Activated naive CD4-positive, alpha-beta T cell treated with anti-CD3 and anti-CD28 coated beads for 36 hours (primary cell): ENCODE results near the gene DPP9. TPM values are rescaled to one million over a fixed set of nuclear protein-coding genes. Genes with fewer than 3 reads are reported as not detected.
"Not testable (repeated sequence)": the region's sequence is repeated elsewhere in the genome, so short reads cannot be mapped to it uniquely, and the experiment has no call there.

Experiments
- CTCF ChIA-PET: fragments of 350-600 bp; sonication (Branson Sonifier 250); formaldehyde crosslinking; loops from one replicate; lab custom pipeline; 2021; ENCODE audit warnings: antibody characterized with exemption; lab: Charles Lee
- DNase-seq: peaks from one replicate; pipeline ENCODE4 v3.0.0-alpha.2; 2020
- H3K27ac Mint-ChIP-seq: one replicate; pipeline ENCODE4 v1.8.0; 2021; ENCODE audit warnings: mild to moderate bottlenecking, mixed read lengths
- H3K27me3 Mint-ChIP-seq: one replicate; pipeline ENCODE4 v1.8.0; 2021; ENCODE audit warnings: low read depth, mixed read lengths
- H3K36me3 Mint-ChIP-seq: one replicate; pipeline ENCODE4 v1.8.0; 2021; ENCODE audit warnings: low read depth, mixed read lengths
- H3K4me1 Mint-ChIP-seq: one replicate; pipeline ENCODE4 v1.8.0; 2021; ENCODE audit warnings: low read depth, mixed read lengths
- H3K4me3 Mint-ChIP-seq: one replicate; pipeline ENCODE4 v1.8.0; 2021; ENCODE audit warnings: mild to moderate bottlenecking, moderate library complexity, mixed read lengths
- H3K9me3 Mint-ChIP-seq: one replicate; pipeline ENCODE4 v1.8.0; 2021; ENCODE audit warnings: mixed read lengths
- intact Hi-C: fragments of 100-400 bp; cut with micrococcal nuclease; formaldehyde crosslinking; loops from one replicate; pipeline ENCODE4 v1.15.1; 2023
- total RNA-seq, 2 experiments: library from RNA; stranded (reverse); gene quantifications; one replicate each; pipeline ENCODE4 v1.2.3, GENCODE V29; 2021

Gene DPP9
- total RNA-seq, 2 experiments from 2014 or later: 40.8 to 41.9 TPM

DNA sequence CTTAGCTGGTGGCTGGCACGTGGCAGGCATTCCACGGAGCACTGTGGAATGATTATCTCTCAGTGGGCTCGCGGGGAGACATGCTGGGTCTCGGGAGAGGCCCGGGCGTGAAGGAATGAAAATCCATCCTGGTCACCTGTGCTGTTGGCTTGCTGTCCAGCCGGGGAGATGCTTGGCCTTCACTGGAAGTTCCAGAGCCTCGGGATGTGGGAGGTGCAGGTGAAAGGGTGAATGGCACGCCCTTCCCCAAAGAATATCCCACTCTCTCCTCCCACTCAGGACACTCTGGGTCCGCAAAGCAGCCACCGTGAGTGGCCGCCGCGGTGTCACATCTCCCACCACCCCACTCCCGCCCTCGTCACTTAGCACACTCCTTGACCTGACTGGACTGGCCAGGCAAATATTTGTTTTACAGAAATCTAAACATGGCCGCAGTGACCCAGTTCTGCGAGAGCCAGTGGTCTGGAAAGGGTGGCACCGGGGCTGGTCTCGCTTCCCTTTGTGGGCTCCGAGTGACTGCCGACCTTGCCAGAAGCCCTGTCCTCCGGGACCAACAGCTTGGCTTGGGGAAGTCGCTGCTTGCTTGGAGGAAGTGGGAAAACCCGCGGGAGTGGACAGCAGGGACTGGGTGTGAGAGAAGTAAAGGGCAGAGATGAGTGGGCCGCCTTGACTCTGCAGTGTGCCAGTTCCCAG, 8.0 kb downstream of the DPP9 start:
- DNase-seq: no peak
- CTCF ChIA-PET: no interaction called here
- Mint-ChIP-seq H3K36me3 (peaks cover 26% of the 10 kb centered on the region), H3K4me1 (no peaks in the 10 kb centered on the region), H3K4me3 (no peak overlapping the region), H3K27me3 (no peaks in the 10 kb centered on the region), H3K9me3 (no peaks in the 10 kb centered on the region), H3K27ac (no peak overlapping the region)
- intact Hi-C loops: no loop called here

DNA sequence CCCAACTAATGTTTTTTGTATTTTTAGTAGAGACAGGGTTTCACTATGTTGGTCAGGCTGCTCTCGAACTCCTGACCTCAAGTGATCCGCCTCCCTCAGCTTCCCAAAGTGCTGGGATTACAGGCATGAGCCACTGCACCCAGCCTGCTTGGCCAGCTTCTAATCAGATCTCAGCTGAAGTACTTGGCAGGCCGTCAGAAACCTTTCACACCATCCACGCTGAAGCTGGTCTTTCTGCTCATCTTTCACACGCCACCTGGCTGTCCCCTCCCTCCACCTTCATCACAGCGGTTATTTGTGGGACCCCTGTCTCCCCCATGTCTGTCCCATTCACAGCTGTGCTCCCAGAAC, 8.5 kb downstream of the DPP9 start:
- H3K27ac Mint-ChIP-seq, intact Hi-C loops, H3K27me3 Mint-ChIP-seq, H3K4me1 Mint-ChIP-seq, H3K4me3 Mint-ChIP-seq, H3K9me3 Mint-ChIP-seq, CTCF ChIA-PET, DNase-seq: not testable (repeated sequence)
- H3K36me3 Mint-ChIP-seq: peaks cover 23% of the 10 kb centered on the region

GRCh38 chr19:4714016-4714415, 9.6 kb downstream of the DPP9 start:
- Mint-ChIP-seq H3K9me3 (no peaks in the 10 kb centered on the region), H3K27ac (no peak overlapping the region), H3K36me3 (peaks cover 27% of the 10 kb centered on the region), H3K4me1 (peaks cover 4% of the 10 kb centered on the region), H3K27me3 (no peaks in the 10 kb centered on the region), H3K4me3 (no peak overlapping the region)
- CTCF ChIA-PET: interaction anchor here (0.7 kb wide), 1 partner anchor 147 kb away, joined by 3 read pairs; no protein-coding TSS in a partner anchor
- intact Hi-C loops: no loop called here
- DNase-seq: no peak

GRCh38 chr19:4713384-4713951, 10.2 kb downstream of the DPP9 start:
- Mint-ChIP-seq H3K27ac (no peak overlapping the region), H3K9me3 (no peaks in the 10 kb centered on the region), H3K4me1 (peaks cover 4% of the 10 kb centered on the region), H3K4me3 (no peak overlapping the region), H3K27me3 (no peaks in the 10 kb centered on the region), H3K36me3 (peaks cover 26% of the 10 kb centered on the region)
- intact Hi-C loops: no loop called here
- CTCF ChIA-PET: no interaction called here
- DNase-seq: no peak

DNA sequence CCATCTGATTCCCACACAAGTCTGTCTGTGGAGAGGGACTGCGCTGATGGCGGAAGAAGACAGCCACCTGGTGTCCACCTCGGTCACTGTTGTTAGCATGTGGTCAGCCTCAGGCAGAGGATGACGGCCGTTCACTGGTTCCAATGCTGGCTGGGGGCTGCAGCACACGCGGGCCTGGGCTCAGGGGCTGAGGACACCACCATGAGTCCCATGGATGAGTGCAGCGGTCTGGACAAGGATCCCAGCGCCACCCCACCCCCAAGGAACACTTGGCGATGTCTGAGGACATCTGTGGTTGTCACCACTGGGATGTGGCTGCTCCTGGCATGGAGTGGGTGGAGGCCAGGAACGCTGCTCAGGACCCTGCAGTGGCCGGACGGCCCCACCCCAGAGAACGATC, 10.9 kb downstream of the DPP9 start:
- CTCF ChIA-PET: no interaction called here
- H3K4me1 Mint-ChIP-seq: peaks cover 4% of the 10 kb centered on the region
- no peaks in the 10 kb centered on the region for H3K27me3 Mint-ChIP-seq
- intact Hi-C loops: no loop called here
- H3K9me3 Mint-ChIP-seq: no peaks in the 10 kb centered on the region
- H3K27ac Mint-ChIP-seq: no peak overlapping the region
- H3K4me3 Mint-ChIP-seq: no peak overlapping the region
- no peak for DNase-seq
- peaks cover 25% of the 10 kb centered on the region for H3K36me3 Mint-ChIP-seq

DNA sequence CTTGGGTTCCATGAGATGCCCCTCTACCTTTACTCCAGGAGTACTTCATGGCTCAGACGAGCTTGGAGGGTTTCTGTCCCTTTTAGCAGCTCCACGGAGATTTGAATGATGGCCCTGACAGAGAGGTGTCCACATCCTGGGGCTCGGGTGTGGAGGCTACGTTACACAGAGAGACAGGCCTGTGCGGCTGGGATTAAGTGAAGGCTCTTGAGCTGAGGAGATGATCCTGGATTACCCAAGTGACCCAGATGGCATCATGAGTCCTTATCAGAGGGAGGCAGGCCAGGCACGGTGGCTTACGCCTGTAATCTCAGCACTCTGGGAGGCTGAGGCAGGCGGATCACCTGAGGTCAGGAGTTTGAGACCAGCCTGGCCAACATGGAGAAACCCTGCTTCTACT, 12.4 kb downstream of the DPP9 start:
- Mint-ChIP-seq H3K4me3 (no peak overlapping the region), H3K27me3 (no peaks in the 10 kb centered on the region), H3K36me3 (peaks cover 20% of the 10 kb centered on the region), H3K27ac (no peak overlapping the region), H3K4me1 (peaks cover 4% of the 10 kb centered on the region), H3K9me3 (no peaks in the 10 kb centered on the region)
- no peak for DNase-seq
- CTCF ChIA-PET: no interaction called here
- intact Hi-C loops: no loop called here

GRCh38 chr19:4710281-4710600, 13.4 kb downstream of the DPP9 start:
- Mint-ChIP-seq H3K27ac (no peak overlapping the region), H3K9me3 (no peaks in the 10 kb centered on the region), H3K4me1 (peaks cover 4% of the 10 kb centered on the region), H3K36me3 (peaks cover 17% of the 10 kb centered on the region), H3K27me3 (no peaks in the 10 kb centered on the region), H3K4me3 (no peak overlapping the region)
- DNase-seq: no peak
- CTCF ChIA-PET: no interaction called here
- intact Hi-C loops: no loop called here

- Mint-ChIP-seq H3K4me1 (peaks cover 4% of the 10 kb centered on the region), H3K27ac (peak overlapping the region; percentile 36), H3K36me3 (peaks cover 16% of the 10 kb centered on the region), H3K4me3 (no peak overlapping the region), H3K27me3 (no peaks in the 10 kb centered on the region), H3K9me3 (no peaks in the 10 kb centered on the region)
- CTCF ChIA-PET: interaction anchor here (1.0 kb wide), 1 partner anchor 75 kb away, joined by 3 read pairs; no protein-coding TSS in a partner anchor
- intact Hi-C loops: no loop called here
- DNase-seq: no peak
Observed at GRCh38 chr19:4709440-4710280, 14.0 kb downstream of the DPP9 start.

DNA sequence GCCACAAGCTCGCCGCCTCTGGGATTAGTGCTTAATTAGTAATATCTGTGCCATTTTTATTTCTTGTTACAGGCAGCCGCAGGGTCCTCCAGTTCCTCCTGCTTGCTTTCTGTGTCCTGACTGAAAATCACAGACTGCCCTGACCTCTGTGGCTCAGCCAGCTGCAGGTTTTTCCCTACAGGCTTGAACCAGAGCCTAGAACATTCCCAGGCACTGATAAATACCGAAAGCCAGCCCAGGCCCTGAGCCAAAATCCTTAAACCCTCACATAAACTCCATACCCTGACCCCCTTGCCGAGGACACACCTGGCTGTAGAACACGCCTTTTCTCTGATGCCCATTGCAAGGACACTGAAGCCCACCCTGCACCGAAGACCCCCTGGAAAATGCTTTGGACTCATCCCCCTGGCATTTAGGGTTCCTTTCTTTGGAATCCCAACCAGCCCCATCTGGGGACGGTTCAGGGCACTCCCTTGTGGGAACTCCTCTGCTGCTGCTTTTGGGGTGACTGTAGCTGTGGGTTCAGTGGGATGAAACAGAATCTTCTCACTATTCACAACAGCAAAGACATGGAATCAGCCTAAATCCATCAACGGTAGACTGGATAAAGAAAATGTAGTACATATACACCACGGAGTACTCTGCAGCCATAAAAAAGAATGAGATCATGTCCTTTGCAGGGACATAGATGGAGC, 15.5 kb downstream of the DPP9 start:
- CTCF ChIA-PET: interaction anchor here (0.9 kb wide), 1 partner anchor 9 kb away, joined by 3 read pairs; no protein-coding TSS in a partner anchor
- intact Hi-C loops: no loop called here
- Mint-ChIP-seq H3K27me3 (no peaks in the 10 kb centered on the region), H3K27ac (no peak overlapping the region), H3K36me3 (peaks cover 13% of the 10 kb centered on the region), H3K9me3 (no peaks in the 10 kb centered on the region), H3K4me1 (peaks cover 4% of the 10 kb centered on the region), H3K4me3 (no peak overlapping the region)
- DNase-seq: no peak

GRCh38 chr19:4707322-4707721, 16.3 kb downstream of the DPP9 start:
- peaks cover 4% of the 10 kb centered on the region for H3K4me1 Mint-ChIP-seq
- no peak overlapping the region for H3K27ac Mint-ChIP-seq
- CTCF ChIA-PET: interaction anchor here (0.9 kb wide), 1 partner anchor 10 kb away, joined by 3 read pairs; no protein-coding TSS in a partner anchor
- no peaks in the 10 kb centered on the region for H3K9me3 Mint-ChIP-seq
- H3K36me3 Mint-ChIP-seq: peaks cover 18% of the 10 kb centered on the region
- H3K4me3 Mint-ChIP-seq: no peak overlapping the region
- DNase-seq: no peak
- intact Hi-C loops: no loop called here
- no peaks in the 10 kb centered on the region for H3K27me3 Mint-ChIP-seq

DNA sequence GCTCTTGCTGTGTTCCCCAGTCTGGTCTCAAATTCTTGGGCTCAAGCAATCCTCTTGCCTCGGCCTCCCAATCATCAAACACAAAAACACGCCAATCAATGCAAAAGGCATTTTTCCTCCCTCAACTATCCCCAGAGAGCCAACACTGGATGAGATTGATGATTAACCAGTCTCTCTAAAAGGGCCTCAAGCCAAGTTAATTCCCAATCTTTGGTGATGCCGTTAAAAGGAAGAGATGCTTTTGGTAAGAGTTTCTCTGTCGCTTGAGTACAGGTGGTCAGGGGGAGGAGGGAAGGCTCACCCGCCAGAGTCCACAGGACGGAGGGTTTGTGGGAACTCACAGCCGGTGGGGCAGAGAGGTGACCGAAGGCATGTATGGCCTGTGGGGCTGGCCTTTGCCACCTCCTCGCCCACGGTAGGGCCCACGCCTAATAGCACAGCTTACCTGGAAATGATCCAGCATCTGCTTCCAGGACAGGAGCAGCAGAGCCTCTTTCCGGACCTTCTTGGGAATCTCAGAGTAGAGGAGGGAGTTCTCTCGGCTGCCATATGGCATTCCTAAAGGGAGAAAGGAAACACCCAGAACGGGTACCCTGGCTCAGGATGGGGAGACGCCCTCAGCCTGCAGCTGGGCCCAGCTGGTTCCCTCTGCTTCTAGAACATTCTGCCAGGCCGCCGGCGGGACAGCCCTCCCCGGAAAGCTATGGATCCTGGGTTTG, 18.1 kb downstream of the DPP9 start:
- H3K27ac Mint-ChIP-seq: no peak overlapping the region
- no peaks in the 10 kb centered on the region for H3K9me3 Mint-ChIP-seq
- peaks cover 25% of the 10 kb centered on the region for H3K36me3 Mint-ChIP-seq
- H3K4me1 Mint-ChIP-seq: peaks cover 4% of the 10 kb centered on the region
- H3K4me3 Mint-ChIP-seq: no peak overlapping the region
- CTCF ChIA-PET: no interaction called here
- no peaks in the 10 kb centered on the region for H3K27me3 Mint-ChIP-seq
- DNase-seq: no peak
- intact Hi-C loops: no loop called here

DNA sequence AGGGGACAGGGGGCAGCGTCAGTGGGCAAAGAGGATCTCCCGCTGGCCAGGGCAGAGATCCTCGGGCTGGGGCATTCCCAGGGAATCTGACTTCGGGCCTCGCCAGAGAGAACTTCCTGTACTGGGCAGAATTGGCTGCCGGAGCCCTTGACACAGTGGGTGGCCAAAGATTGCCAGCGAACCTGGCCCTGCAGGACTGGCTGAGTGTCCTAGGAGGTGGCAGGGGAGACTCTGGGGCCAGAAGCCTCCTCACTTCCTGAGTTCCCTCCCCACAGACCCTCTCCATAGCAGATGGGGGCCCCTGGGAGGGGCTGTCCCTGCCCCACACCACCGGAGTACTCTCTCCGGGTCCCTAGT, 19.3 kb downstream of the DPP9 start:
- no peak for DNase-seq
- no peak overlapping the region for H3K27ac Mint-ChIP-seq
- no peaks in the 10 kb centered on the region for H3K9me3 Mint-ChIP-seq
- intact Hi-C loops: no loop called here
- H3K4me3 Mint-ChIP-seq: no peak overlapping the region
- H3K27me3 Mint-ChIP-seq: no peaks in the 10 kb centered on the region
- CTCF ChIA-PET: no interaction called here
- H3K36me3 Mint-ChIP-seq: peaks cover 23% of the 10 kb centered on the region
- H3K4me1 Mint-ChIP-seq: peaks cover 2% of the 10 kb centered on the region
